Right lobe of liver (tissue), 4 donors: ENCODE measurements around the gene B4GALNT3.

Experiments
- CTCF ChIP-seq, 4 donors: fragments of 200-600 bp in 3 of 4; fragments of 450-650 bp in 1 of 4; IDR thresholded peaks; one replicate each; pipeline versions ENCODE4 v1.5.1 to v1.8.0; 2016 to 2022; ENCODE audit warnings: antibody characterized with exemption in 4 of 4, mild to moderate bottlenecking in 2 of 4
- POLR2A ChIP-seq: fragments of 450-650 bp; IDR thresholded peaks from one replicate; pipeline ENCODE4 v1.6.1; 2017; ENCODE audit warnings: antibody characterized with exemption, mild to moderate bottlenecking
- donor health status: DM: no; HTN: no; CAD: no.
- donor health status: DM: no; HTN: no; CAD: no.
- donor health status: DM: no; HTN: yes; CAD: no.

- TF ChIP-seq CTCF (IDR thresholded peaks at IDR 0.05) (no peak), POLR2A (no peak)
Observed at GRCh38 chr12:468671-469389, 9.1 kb downstream of the B4GALNT3 start.
